Medulla oblongata (tissue), 1 donor: ENCODE results near the gene ARMC7.
"Not testable (repeated sequence)": the region's sequence is repeated elsewhere in the genome, so short reads cannot be mapped to it uniquely, and the experiment has no call there.

Experiments
- DNase-seq: peaks from one replicate; pipeline ENCODE4 v3.0.0-alpha.2; 2015; ENCODE audit errors: extremely low spot score

Gene ARMC7

GRCh38 chr17:75109407-75110233 is at the start of gene ARMC7:
ARMC7 (plus strand) TSS chr17:75109969; CDS start chr17:75110289, 320 bp downstream.
- peak; percentile 85 for DNase-seq

- no peak for DNase-seq
Observed at GRCh38 chr17:75060434-75061054, 49.2 kb upstream of the ARMC7 start.

DNA sequence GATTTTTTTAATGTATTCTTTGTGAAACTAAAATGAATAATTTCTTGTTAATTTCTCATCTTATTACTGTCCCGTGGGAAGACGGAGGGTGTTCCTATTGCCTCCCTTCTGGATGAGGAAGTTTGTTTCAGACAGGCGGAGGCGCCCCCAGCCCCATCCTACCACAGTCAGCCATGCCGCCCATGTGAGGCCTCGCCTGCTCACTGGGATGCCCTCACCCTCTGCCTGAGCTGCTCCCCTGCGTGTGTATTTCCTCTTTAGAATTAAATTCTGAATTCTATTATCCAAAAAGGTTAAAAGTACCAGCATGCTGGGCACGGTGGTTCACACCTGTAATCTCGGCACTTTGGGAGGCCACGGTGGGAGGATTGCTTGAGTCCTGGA is 48.7 kb upstream of the ARMC7 start:
- DNase-seq = no peak

GRCh38 chr17:75061618-75062017 is 48.2 kb upstream of the ARMC7 start:
- no peak for DNase-seq

DNA sequence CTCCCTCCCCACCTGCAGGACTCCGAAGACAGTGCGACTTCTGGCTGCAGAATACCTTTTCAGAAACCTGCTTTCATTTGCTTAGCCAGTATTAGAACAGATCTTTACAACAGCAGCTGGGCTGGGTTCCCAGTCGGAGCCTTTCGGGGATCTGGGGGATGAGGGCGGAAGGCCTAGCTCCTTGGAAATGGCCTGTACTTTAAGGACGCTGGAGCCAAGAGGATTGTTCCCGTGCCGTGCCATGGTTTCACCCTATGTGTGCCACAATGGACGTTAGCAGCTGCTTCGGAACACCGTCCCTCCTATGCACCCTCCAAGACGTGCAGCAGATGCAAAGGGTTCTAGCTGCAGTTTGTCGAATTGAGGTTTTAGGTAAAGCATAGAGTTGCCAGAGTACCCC is 46.6 kb upstream of the ARMC7 start:
- DNase-seq = no peak

- no peak for DNase-seq
Observed at GRCh38 chr17:75063626-75064025, 46.1 kb upstream of the ARMC7 start.

DNA sequence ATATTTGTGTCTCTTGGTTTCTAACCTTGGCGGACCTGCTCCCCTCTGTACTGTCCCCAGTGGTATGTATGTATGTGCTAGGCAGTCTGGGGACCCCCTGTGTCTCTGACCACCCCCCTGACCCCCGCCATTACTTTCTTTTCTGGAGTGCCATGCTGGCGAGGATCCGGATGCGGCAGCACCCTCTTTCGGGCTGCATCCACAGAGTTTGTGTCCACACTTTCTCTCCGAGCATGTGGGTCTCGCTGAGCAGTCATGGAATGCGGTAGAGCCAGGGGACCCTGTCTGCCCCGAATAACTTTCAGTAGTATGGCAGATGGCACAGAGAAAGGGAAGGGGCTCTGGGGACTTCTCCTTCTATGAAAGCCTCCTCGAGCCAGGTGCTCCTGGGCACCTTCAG is 45.7 kb upstream of the ARMC7 start:
- DNase-seq = no peak

- DNase-seq = no peak
Observed at GRCh38 chr17:75064460-75064859, 45.3 kb upstream of the ARMC7 start.

DNA sequence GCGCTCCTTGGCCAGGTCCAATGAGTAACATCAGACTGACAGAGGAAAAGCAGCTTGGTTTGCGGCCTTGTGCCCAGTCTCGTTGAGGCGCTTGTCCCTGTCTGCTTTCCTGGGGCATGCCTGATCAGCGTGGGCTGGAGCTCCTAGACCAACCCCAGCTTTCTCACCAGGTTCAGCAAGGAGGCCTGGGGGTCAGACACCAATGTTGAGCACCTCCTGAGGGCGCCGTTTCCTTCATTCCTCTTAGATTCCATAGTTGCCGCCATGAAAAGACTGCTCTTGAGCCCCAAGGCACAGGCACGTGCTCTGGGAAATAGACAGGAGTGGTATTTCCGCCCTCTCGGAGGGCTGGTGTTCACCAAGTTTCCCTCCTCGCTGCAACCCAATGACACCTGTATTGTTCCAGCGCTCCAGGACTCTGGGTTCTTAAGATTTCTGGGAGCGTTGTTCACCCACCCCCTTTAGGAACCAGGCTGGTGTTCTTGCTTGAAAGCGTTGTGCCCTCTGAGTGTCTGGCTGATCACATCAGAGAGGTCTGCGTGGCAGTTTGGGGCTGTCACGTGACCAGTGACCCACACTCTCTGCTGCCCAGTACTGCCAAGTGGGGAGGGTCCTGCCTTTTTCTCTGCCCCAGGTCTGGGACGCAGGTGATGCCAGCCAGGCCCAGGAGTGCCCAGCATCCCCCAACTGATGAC is 44.8 kb upstream of the ARMC7 start:
- DNase-seq = no peak

DNA sequence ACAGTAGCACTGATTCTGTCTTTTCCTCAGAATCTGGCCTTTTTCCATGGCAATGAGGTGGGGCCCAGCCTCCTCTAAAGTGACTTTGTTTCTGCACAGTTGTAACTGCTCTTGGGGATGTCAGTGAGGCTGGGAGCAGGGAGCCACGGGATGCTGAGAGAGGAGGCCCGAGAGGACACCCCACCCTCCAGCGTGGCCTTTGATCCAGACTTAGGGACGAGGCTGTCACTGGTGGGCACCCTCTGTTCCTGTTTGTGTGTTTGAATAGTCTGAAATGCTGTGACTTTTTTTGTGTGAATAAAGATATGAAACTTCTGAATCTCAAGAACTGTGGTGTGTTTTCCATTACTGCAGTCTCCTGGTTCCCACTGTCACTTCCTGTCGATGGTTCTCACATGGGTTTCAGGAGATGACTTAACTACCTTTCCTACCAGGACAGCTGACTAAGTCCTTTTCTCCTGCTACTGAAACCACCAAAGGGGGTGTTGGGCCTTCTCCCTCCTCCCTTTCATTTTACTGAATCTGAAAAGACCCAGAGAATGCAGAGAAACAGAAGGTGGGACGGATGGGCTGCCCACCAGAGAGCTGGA is 44.1 kb upstream of the ARMC7 start:
- no peak for DNase-seq

GRCh38 chr17:75067856-75068255 is 41.9 kb upstream of the ARMC7 start:
- DNase-seq = no peak

- DNase-seq = no peak
Observed at GRCh38 chr17:75068750-75069149, 41.0 kb upstream of the ARMC7 start.

- DNase-seq = no peak
Observed at GRCh38 chr17:75069783-75070182, 40.0 kb upstream of the ARMC7 start.

DNA sequence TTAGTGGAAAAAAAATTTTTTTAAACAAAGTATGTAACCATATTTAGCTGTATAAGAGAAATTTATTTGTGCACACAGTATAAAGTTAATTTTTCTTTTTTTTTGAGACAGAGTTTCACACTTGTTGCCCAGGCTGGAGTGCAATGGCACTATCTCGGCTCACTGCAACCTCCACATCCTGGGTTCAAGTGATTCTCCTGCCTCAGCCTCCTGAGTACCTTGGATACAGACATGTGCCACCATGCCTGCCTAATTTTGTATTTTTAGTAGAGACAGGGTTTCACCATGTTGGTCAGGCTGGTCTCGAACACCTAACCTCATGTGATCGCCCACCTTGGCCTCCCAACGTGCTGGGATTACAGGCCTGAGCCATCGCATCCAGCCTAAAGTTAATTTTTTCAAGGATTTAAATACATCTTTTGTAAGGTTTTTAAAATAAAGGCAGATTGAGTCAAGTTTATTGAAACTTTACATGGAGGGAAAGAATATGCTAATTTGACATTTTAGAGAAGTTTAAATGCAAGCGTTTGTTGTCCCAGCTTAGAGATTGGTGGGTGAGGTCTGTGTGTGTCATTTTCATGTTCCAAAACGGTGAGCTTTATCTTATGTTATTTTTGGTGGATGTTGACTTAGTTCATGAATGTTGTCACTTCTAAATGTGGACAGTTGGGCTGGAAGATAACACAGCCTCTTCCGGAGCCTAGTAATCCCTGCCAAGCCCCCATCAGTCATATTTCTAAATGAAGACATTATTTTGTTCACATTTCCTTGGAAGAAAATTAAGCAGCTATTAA is 38.1 kb upstream of the ARMC7 start:
- not testable (repeated sequence) for DNase-seq

DNA sequence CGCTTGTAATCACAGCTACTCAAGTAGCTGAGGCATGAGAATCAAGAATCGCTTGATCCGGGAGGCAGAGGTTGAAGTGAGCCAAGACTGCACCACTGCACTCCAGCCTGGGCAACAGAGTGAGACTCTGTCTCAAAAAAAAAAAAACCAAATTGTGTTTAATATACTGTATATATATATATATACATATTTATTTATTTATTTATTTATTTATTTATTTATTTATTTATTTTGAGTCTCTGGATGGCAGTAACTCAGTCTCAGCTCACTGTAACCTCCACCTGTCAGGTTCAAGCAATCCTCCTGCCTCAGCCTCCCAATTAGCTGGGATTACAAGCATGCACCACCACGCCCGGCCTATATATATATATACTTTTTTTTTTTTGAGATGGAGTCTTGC is 36.9 kb upstream of the ARMC7 start:
- DNase-seq = not testable (repeated sequence)

- DNase-seq = no peak
Observed at GRCh38 chr17:75073618-75074047, 36.1 kb upstream of the ARMC7 start.

DNA sequence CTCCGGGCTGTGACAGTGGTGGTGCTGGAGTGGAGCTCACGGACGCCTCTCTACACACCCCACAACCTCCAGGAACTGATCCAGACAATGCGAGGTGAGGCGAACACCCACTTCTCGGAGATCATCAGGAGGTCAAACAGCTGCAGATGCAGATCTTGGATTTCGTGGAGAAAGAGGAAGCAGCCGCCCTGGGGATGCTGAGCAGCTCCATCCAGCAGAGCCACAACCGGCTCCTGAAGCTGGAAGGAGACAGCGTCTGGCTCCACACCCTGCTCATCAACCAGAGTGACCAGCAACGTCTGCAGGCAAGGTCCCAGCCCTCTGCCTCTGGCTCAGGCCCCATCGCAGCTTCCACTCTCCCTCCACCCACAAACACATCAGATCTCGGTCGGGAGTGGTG is 35.2 kb upstream of the ARMC7 start:
- DNase-seq = no peak

DNA sequence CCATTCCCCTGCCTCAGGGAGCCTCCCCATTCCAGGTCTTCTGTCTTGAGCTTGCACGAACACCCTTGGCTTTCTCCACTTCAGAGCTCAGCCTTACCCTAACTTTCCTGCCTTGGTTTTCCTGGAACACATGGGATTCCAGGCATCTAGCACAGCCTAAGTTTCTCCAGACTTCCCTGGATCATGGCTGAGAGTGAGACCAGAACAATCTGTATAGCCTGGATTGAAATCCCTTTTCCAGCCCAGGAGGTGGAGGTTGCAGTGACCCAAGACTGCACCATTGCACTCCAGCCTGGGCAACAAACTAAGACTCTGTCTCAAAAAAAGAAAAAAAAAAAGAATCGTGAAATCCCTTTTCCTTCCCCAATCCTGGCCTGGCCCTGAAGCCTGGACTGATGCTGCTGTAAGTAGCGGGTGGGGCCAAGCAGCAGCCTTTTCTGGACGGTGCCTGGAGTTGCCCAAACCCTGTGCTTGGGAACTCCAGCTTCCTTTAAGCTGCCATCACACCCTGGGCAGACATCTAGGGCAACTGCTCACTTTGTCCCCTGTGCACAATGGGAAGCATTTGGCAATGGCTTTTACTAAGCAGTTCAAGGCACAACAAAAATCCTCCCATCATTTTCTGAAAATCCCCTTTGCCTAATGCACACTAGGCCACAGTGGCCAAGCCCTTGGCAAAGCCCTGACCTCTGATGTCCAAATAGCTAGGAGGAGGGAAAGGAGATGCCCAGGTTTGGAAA is 34.0 kb upstream of the ARMC7 start:
- peak; percentile 41 for DNase-seq

DNA sequence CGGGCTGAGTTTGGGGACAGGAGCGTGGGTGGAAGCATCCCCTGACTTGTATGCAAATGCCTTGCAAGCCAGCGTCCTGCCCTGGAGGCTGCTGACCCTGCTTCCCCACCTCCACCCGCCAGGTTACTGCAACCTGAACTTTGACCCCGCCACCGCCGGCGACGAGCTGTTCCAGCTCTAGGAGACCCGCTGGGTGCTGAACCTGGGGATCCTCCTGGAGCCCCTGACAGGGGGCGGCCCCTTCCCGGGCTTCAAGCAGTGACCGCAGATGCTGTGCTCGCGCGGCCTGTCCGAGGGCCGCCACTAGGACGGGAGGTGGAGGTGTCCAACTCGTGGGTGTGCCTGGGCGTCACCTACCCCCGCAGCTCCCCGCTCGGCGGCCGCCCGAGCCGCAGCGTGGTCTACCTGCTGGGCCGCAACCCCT is 32.7 kb upstream of the ARMC7 start:
- DNase-seq = no peak

- DNase-seq = peak; percentile 40
Observed at GRCh38 chr17:75077496-75078283, 32.1 kb upstream of the ARMC7 start.
